Bronchial epithelial cell (primary cell): ENCODE data around the gene CDC42EP2. TPM values are rescaled to one million over a fixed set of nuclear protein-coding genes. Genes with fewer than 3 reads are reported as not detected.

Experiments
- DNase-seq: peaks from one replicate; pipeline ENCODE4 v3.0.0-alpha.2; 2010; ENCODE audit warnings: low read depth
- FAIRE-seq: peaks from 2 replicates; lab custom pipeline; 2011; peaks lifted over from hg19 to GRCh38; lab: Jason Lieb, UNC
- H3K27me3 ChIP-seq: 2 replicates; pipeline ENCODE4 v1.5.1; 2011; ENCODE audit warnings: low read length; ENCODE audit not compliant: control insufficient read depth, insufficient read depth
- H3K36me3 ChIP-seq: 2 replicates; pipeline ENCODE4 v1.5.1; 2011; ENCODE audit warnings: low read length; ENCODE audit not compliant: control insufficient read depth, insufficient read depth
- H3K4me3 ChIP-seq: 2 replicates; pipeline ENCODE4 v1.5.1; 2011; ENCODE audit warnings: mild to moderate bottlenecking, low read depth, low read length, control low read depth
- CTCF ChIP-seq: IDR thresholded peaks from 2 replicates; pipeline ENCODE4 v1.5.1; 2011; ENCODE audit warnings: mild to moderate bottlenecking, moderate library complexity, low read length, control low read depth, inconsistent platforms; ENCODE audit not compliant: insufficient read depth, severe bottlenecking
- total RNA-seq: library from RNA; depleted of rRNA; stranded (reverse); fragments of >200 nt; gene quantifications from 2 replicates; pipeline ENCODE4 v1.2.1, GENCODE V29; 2014

CDC42EP2 gene
- total RNA-seq, 1 donor from 2014 or later: 2.4 TPM

- TF ChIP-seq CTCF: no peak
- H3K4me3 ChIP-seq: no peak overlapping the region
- no peaks in the 10 kb centered on the region for H3K27me3 ChIP-seq
- FAIRE-seq: no peak
- peaks cover 1% of the 10 kb centered on the region for H3K36me3 ChIP-seq
- DNase-seq: peak; percentile 10
Measured at GRCh38 chr11:65295001-65295400, 19.7 kb upstream of the CDC42EP2 start.

- Histone ChIP-seq H3K27me3 (no peaks in the 10 kb centered on the region), H3K36me3 (peaks cover 1% of the 10 kb centered on the region), H3K4me3 (no peak overlapping the region)
- DNase-seq (no peak), FAIRE-seq (no peak)
- TF ChIP-seq CTCF: no peak
Measured at GRCh38 chr11:65295571-65296341, 18.9 kb upstream of the CDC42EP2 start.

GRCh38 chr11:65297026-65297672 is 17.5 kb upstream of the CDC42EP2 start:
- DNase-seq: no peak
- Histone ChIP-seq H3K27me3 (no peaks in the 10 kb centered on the region), H3K36me3 (peaks cover 1% of the 10 kb centered on the region), H3K4me3 (no peak overlapping the region)
- no peak for FAIRE-seq
- TF ChIP-seq CTCF: no peak

GRCh38 chr11:65298131-65298535 is 16.5 kb upstream of the CDC42EP2 start:
- Histone ChIP-seq H3K36me3 (peaks cover 1% of the 10 kb centered on the region), H3K4me3 (no peak overlapping the region), H3K27me3 (no peaks in the 10 kb centered on the region)
- FAIRE-seq (no peak), DNase-seq (no peak)
- no peak for TF ChIP-seq CTCF

DNA sequence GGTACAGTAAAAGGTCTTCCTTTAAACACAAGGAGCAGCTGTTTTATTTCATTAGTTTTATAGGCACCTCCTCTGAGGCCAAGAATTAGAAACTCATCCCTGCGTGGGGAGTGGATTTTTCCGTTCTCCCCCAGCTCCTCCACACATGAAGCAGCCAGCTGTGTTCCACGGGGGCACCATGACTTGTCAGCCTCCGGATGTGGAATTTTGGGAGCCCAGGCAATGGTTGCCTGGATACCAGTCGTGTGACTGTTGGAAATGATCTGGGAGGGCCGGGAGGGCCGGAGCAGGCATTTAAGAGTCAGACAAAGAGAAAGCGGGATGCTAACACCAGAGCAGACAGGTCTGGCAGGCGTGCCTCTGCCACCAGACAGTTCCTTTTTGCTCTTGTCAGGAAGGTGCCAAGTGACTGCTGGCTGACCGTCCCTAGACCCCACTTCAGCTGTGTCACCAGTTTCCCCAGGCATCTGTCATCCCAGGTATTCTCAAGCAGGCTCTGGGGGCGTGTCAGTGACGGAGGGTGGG is 15.9 kb upstream of the CDC42EP2 start:
- Histone ChIP-seq H3K36me3 (peaks cover 1% of the 10 kb centered on the region), H3K4me3 (no peak overlapping the region), H3K27me3 (no peaks in the 10 kb centered on the region)
- FAIRE-seq (no peak), DNase-seq (no peak)
- TF ChIP-seq CTCF: no peak
